SU-DHL-6 (cell line): ENCODE measurements around the gene TMEM232.

ENCODE experiments used
- H2AFZ ChIP-seq: fragments of 200-600 bp; sonication (generic); 2 replicates; pipeline ENCODE4 v1.6.1; 2014; ENCODE audit warnings: low read depth, mild to moderate bottlenecking, moderate library complexity, mixed read lengths, antibody characterized with exemption, low read length; ENCODE audit not compliant: severe bottlenecking
- H3F3A ChIP-seq: fragments of 200-600 bp; shearing (Covaris generic); 2 replicates; pipeline ENCODE4 v1.6.0; 2016; ENCODE audit warnings: antibody characterized with exemption, mild to moderate bottlenecking; ENCODE audit not compliant: insufficient read depth
- H3K27ac ChIP-seq: fragments of 200-600 bp; sonication (generic); 2 replicates; pipeline ENCODE4 v1.5.1; 2016; ENCODE audit warnings: low read depth, mild to moderate bottlenecking, low read length, moderate library complexity, mixed read lengths
- H3K27me3 ChIP-seq: fragments of 200-600 bp; sonication (generic), shearing (Covaris generic); 2 replicates; pipeline ENCODE4 v1.6.0; 2014; ENCODE audit warnings: mild to moderate bottlenecking, low read length
- H3K36me3 ChIP-seq: fragments of 200-600 bp; sonication (generic); 2 replicates; pipeline ENCODE4 v1.6.1; 2014; ENCODE audit warnings: mild to moderate bottlenecking, low read length, mixed read lengths
- H3K4me2 ChIP-seq: fragments of 300-600, 200-600 bp; shearing (Covaris generic), sonication (generic); 2 replicates; pipeline ENCODE4 v1.6.0; 2014; ENCODE audit warnings: low read length, low read depth, mild to moderate bottlenecking; ENCODE audit not compliant: poor library complexity, severe bottlenecking
- H3K4me3 ChIP-seq: fragments of 200-600 bp; sonication (generic); 2 replicates; pipeline ENCODE4 v1.5.1; 2014; ENCODE audit warnings: antibody characterized with exemption, low read length, mild to moderate bottlenecking, mixed read lengths; ENCODE audit not compliant: insufficient read depth, poor library complexity, severe bottlenecking
- H3K79me2 ChIP-seq: fragments of 200-600 bp; sonication (generic); 2 replicates; pipeline ENCODE4 v1.6.1; 2014; ENCODE audit warnings: mild to moderate bottlenecking, low read length, moderate library complexity; ENCODE audit not compliant: insufficient read depth
- H3K9ac ChIP-seq: fragments of 200-600 bp; sonication (generic); 2 replicates; pipeline ENCODE4 v1.7.0; 2014; ENCODE audit warnings: mild to moderate bottlenecking, low read length
- H3K9me2 ChIP-seq: fragments of 200-600 bp; sonication (generic); replicated peaks from 2 replicates; pipeline ENCODE4 v1.6.1; 2014; ENCODE audit warnings: low read length; ENCODE audit not compliant: insufficient read depth
- H3K9me3 ChIP-seq: fragments of 200-600 bp; sonication (generic); 2 replicates; pipeline ENCODE4 v1.6.1; 2014; ENCODE audit warnings: low read length, mixed read lengths; ENCODE audit not compliant: insufficient read depth
- H4K20me1 ChIP-seq: fragments of 200-600 bp; sonication (generic); 2 replicates; pipeline ENCODE4 v1.6.1; 2014; ENCODE audit warnings: low read depth, mild to moderate bottlenecking, antibody characterized with exemption, low read length, moderate library complexity, mixed read lengths
- CTCF ChIP-seq: fragments of 200-600 bp; sonication (generic); IDR thresholded peaks from one replicate; pipeline ENCODE4 v1.5.1; 2017; ENCODE audit warnings: antibody characterized with exemption, mild to moderate bottlenecking, low read length, moderate library complexity; ENCODE audit not compliant: insufficient read depth, poor library complexity, severe bottlenecking
- EZH2phosphoT487 ChIP-seq: fragments of 200-600 bp; sonication (generic), shearing (Covaris generic); conservative IDR thresholded peaks from 2 replicates; pipeline ENCODE4 v1.6.1; 2018; ENCODE audit warnings: mild to moderate bottlenecking, antibody characterized with exemption, low read length, moderate library complexity, mixed read lengths

Gene TMEM232

GRCh38 chr5:110441035-110441434 lies 285.4 kb downstream of the TMEM232 start:
- no peak overlapping the region for H2AFZ ChIP-seq
- H3K9ac ChIP-seq, result no peak overlapping the region
- no peak overlapping the region for H3K27ac ChIP-seq
- TF ChIP-seq CTCF (no peak), EZH2phosphoT487 (no peak)
- H3K9me3 ChIP-seq, result no peaks in the 10 kb centered on the region
- no peaks in the 10 kb centered on the region for H4K20me1 ChIP-seq
- no peaks in the 10 kb centered on the region for H3K36me3 ChIP-seq
- no peak overlapping the region for H3K4me3 ChIP-seq
- no peak overlapping the region for H3K4me2 ChIP-seq
- H3K79me2 ChIP-seq, result no peaks in the 10 kb centered on the region
- no peaks in the 10 kb centered on the region for H3F3A ChIP-seq
- H3K9me2 ChIP-seq, result no peaks in the 10 kb centered on the region
- H3K27me3 ChIP-seq, result no peaks in the 10 kb centered on the region

- TF ChIP-seq EZH2phosphoT487 (no peak), CTCF (no peak)
- no peak overlapping the region for H2AFZ ChIP-seq
- no peaks in the 10 kb centered on the region for H3K9me2 ChIP-seq
- H3K9ac ChIP-seq, result no peak overlapping the region
- H3K27me3 ChIP-seq, result no peaks in the 10 kb centered on the region
- H3K9me3 ChIP-seq, result no peaks in the 10 kb centered on the region
- H4K20me1 ChIP-seq, result no peaks in the 10 kb centered on the region
- no peaks in the 10 kb centered on the region for H3F3A ChIP-seq
- no peaks in the 10 kb centered on the region for H3K36me3 ChIP-seq
- no peak overlapping the region for H3K4me2 ChIP-seq
- no peak overlapping the region for H3K4me3 ChIP-seq
- H3K27ac ChIP-seq, result no peak overlapping the region
- no peaks in the 10 kb centered on the region for H3K79me2 ChIP-seq
These were observed 286.4 kb downstream of the TMEM232 start for GRCh38 chr5:110440058-110440457.

DNA sequence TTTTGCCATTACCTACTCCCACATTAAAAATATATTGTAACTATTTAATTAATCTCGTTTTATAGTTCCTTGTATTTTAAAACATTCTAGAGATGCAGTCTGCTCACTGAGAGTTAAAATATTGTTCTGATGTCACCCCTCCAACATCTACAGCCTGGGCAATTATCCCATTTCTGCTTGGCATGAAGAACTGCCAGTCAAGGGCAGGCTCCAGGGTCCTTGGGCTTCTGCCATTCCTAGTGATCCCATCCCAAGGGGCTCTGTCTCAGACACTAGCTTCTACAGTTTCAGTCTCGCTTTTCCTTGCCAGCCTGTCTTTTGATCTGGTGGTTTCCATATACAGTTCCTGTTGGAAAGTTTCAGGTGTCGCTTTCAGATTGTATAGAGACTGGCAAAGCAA lies 287.2 kb downstream of the TMEM232 start:
- Histone ChIP-seq H3K79me2 (no peaks in the 10 kb centered on the region), H3K9me3 (no peaks in the 10 kb centered on the region), H3K9me2 (no peaks in the 10 kb centered on the region), H3F3A (no peaks in the 10 kb centered on the region), H3K4me2 (no peak overlapping the region), H4K20me1 (no peaks in the 10 kb centered on the region), H3K4me3 (no peak overlapping the region), H3K27me3 (no peaks in the 10 kb centered on the region), H3K36me3 (no peaks in the 10 kb centered on the region), H2AFZ (no peak overlapping the region), H3K27ac (no peak overlapping the region), H3K9ac (no peak overlapping the region)
- TF ChIP-seq EZH2phosphoT487 (no peak), CTCF (no peak)

DNA sequence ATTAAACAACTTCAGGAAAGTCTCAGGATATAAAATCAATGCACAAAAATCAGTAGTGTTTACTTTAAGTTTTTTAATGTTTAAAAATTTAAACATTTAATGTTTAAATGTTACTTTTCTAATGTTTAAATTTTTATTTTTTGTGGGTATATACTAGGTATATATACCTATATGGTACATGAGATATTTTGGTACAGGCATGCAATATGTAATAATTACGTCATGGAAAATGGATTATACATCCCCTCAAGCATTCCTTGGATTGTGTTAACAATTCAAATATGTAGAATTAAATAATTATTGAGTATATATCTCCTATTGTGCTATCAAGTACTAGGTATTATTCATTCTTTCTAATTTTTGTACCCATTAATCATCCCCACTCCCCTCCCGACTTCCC lies 291.3 kb downstream of the TMEM232 start:
- H3K9me3 ChIP-seq, result no peaks in the 10 kb centered on the region

More for the DNA sequence above, 291.3 kb downstream of the TMEM232 start:
- Histone ChIP-seq H3K9me2 (no peaks in the 10 kb centered on the region), H3K9ac (no peak overlapping the region), H4K20me1 (no peaks in the 10 kb centered on the region), H3K4me2 (no peak overlapping the region), H3K27me3 (no peaks in the 10 kb centered on the region), H2AFZ (no peak overlapping the region), H3F3A (no peaks in the 10 kb centered on the region), H3K79me2 (no peaks in the 10 kb centered on the region), H3K4me3 (no peak overlapping the region), H3K27ac (no peak overlapping the region), H3K36me3 (no peaks in the 10 kb centered on the region)
- TF ChIP-seq CTCF, result no peak
